CD14-positive monocyte (primary cell): ENCODE results near the gene EXPH5. TPM values are rescaled to one million over a fixed set of nuclear protein-coding genes. Genes with fewer than 3 reads are reported as not detected.

Experiments used
- DNase-seq, 3 donors: peaks; one replicate each; pipeline ENCODE4 v3.0.0-alpha.2; 2011 to 2022
- H2AFZ ChIP-seq: 2 replicates; pipeline ENCODE4 v1.6.0; 2012; ENCODE audit warnings: mild to moderate bottlenecking, low read depth, low read length, inconsistent platforms; ENCODE audit not compliant: insufficient read depth, poor library complexity, severe bottlenecking
- H3K27ac ChIP-seq, 2 donors: 1 replicate in 1 of 2; 2 replicates in 1 of 2; pipeline ENCODE4 v1.5.1; 2012 to 2013; ENCODE audit warnings: low read length in 2 of 2, control low read depth in 1 of 2, inconsistent platforms in 1 of 2, low read depth in 1 of 2, mild to moderate bottlenecking in 1 of 2
- H3K27me3 ChIP-seq, 2 donors: one replicate each; pipeline versions ENCODE4 v1.6.0 to v1.6.1; 2011 to 2013; ENCODE audit warnings: low read length in 2 of 2; ENCODE audit not compliant: control insufficient read depth in 2 of 2, insufficient read depth in 2 of 2
- H3K36me3 ChIP-seq, 2 donors: replicated peaks in 1 of 2; 1 replicate in 1 of 2; 2 replicates in 1 of 2; pipeline versions ENCODE4 v1.5.1 to v1.6.1; 2012 to 2013; ENCODE audit warnings: low read length in 2 of 2, control low read depth in 1 of 2, inconsistent platforms in 1 of 2, mild to moderate bottlenecking in 1 of 2; ENCODE audit not compliant: insufficient read depth in 2 of 2, control insufficient read depth in 1 of 2
- H3K4me1 ChIP-seq, 2 donors: 1 replicate in 1 of 2; 2 replicates in 1 of 2; pipeline versions ENCODE4 v1.5.1 to v1.6.1; 2012 to 2013; ENCODE audit warnings: low read length in 2 of 2, control low read depth in 1 of 2, inconsistent platforms in 1 of 2, mild to moderate bottlenecking in 1 of 2, moderate library complexity in 1 of 2; ENCODE audit not compliant: insufficient read depth in 2 of 2, control insufficient read depth in 1 of 2
- H3K4me2 ChIP-seq: replicated peaks from 2 replicates; pipeline ENCODE3; 2012; ENCODE audit warnings: low read length, moderate library complexity, mild to moderate bottlenecking; ENCODE audit not compliant: poor library complexity, severe bottlenecking; ENCODE audit errors: extremely low read depth
- H3K4me3 ChIP-seq, 3 experiments: fragments of 200-600 bp in 1 of 3; sonication (generic) in 1 of 3; replicated peaks in 1 of 3; 1 replicate in 2 of 3; 2 replicates in 1 of 3; pipeline ENCODE4 v1.5.1; 2011 to 2013; ENCODE audit warnings: low read length in 3 of 3, mild to moderate bottlenecking in 3 of 3, control low read depth in 2 of 3, low read depth in 2 of 3, inconsistent platforms in 1 of 3, moderate library complexity in 1 of 3
- H3K79me2 ChIP-seq: 2 replicates; pipeline ENCODE4 v1.6.0; 2012; ENCODE audit warnings: mild to moderate bottlenecking, control low read depth, inconsistent platforms, low read length, moderate library complexity; ENCODE audit not compliant: insufficient read depth
- H3K9ac ChIP-seq: 2 replicates; pipeline ENCODE4 v1.6.0; 2017; ENCODE audit warnings: low read length, mild to moderate bottlenecking; ENCODE audit not compliant: insufficient read depth, poor library complexity, severe bottlenecking
- H3K9me3 ChIP-seq, 2 donors: replicated peaks in 1 of 2; 1 replicate in 1 of 2; 2 replicates in 1 of 2; pipeline versions ENCODE4 v1.5.1 to v1.6.1; 2012 to 2013; ENCODE audit warnings: low read length in 2 of 2, control low read depth in 1 of 2; ENCODE audit not compliant: control insufficient read depth in 1 of 2, insufficient read depth in 1 of 2
- H4K20me1 ChIP-seq: 2 replicates; pipeline ENCODE4 v1.6.0; 2012; ENCODE audit warnings: mild to moderate bottlenecking, low read length, control low read depth, moderate library complexity; ENCODE audit not compliant: insufficient read depth
- H3K27ac Mint-ChIP-seq, 7 donors: one replicate each; pipeline ENCODE4 v1.8.0; 2020; ENCODE audit warnings: mild to moderate bottlenecking in 7 of 7, mixed read lengths in 7 of 7, moderate library complexity in 6 of 7, inconsistent platforms in 2 of 7
- H3K27me3 Mint-ChIP-seq, 3 donors: one replicate each; pipeline ENCODE4 v1.8.0; 2021 to 2022; ENCODE audit warnings: low read depth in 3 of 3, mild to moderate bottlenecking in 3 of 3, mixed read lengths in 3 of 3, moderate library complexity in 3 of 3, inconsistent platforms in 1 of 3
- H3K36me3 Mint-ChIP-seq, 2 donors: one replicate each; pipeline ENCODE4 v1.8.0; 2020; ENCODE audit warnings: mixed read lengths in 2 of 2, inconsistent platforms in 1 of 2, mild to moderate bottlenecking in 1 of 2
- H3K4me1 Mint-ChIP-seq: one replicate; pipeline ENCODE4 v1.8.0; 2020; ENCODE audit warnings: mild to moderate bottlenecking, mixed read lengths
- H3K4me3 Mint-ChIP-seq, 2 donors: one replicate each; pipeline ENCODE4 v1.8.0; 2020; ENCODE audit warnings: mild to moderate bottlenecking in 2 of 2, mixed read lengths in 2 of 2, moderate library complexity in 1 of 2
- H3K9me3 Mint-ChIP-seq, 7 donors: one replicate each; pipeline ENCODE4 v1.8.0; 2020 to 2022; ENCODE audit warnings: mixed read lengths in 7 of 7, mild to moderate bottlenecking in 6 of 7, moderate library complexity in 6 of 7, inconsistent platforms in 2 of 7
- CTCF ChIP-seq: fragments of 200-600 bp; IDR thresholded peaks from one replicate; pipeline ENCODE4 v1.8.0; 2022; ENCODE audit warnings: antibody characterized with exemption, mild to moderate bottlenecking
- WGBS: methylation state at CpG from one replicate; pipeline ENCODE4 v1.1.5; 2013; ENCODE audit warnings: missing lambda C conversion rate; ENCODE audit not compliant: insufficient coverage; 5-methylcytosine and 5-hydroxymethylcytosine counted together
- intact Hi-C, 2 donors: fragments of 100-400 bp; cut with micrococcal nuclease; formaldehyde crosslinking; loops; one replicate each; pipeline versions ENCODE4 v1.15.0 to v1.15.1; 2023
- polyA plus RNA-seq, 3 donors: library from polyadenylated mRNA; depleted of rRNA in 1 of 3; unstranded in 2 of 3; stranded (reverse) in 1 of 3; fragments of 300-500 nt in 2 of 3; fragments of >200 nt in 1 of 3; fragmentation: Illumina TruSeq in 2 of 3; gene quantifications; 1 replicate in 2 of 3; 2 replicates in 1 of 3; pipeline ENCODE4 v1.2.3, GENCODE V29; 2012 to 2021

Gene EXPH5
- polyA plus RNA-seq, 3 donors, result 0.05 to 0.17 TPM; not detected in 1

- Mint-ChIP-seq H3K27ac (no peak overlapping the region), H3K36me3 (peaks cover 0 to 3% of the 10 kb centered on the region in 2 donors), H3K9me3 (peaks cover 0 to 3% (median 3%) of the 10 kb centered on the region in 7 donors), H3K4me1 (peaks cover 2% of the 10 kb centered on the region), H3K27me3 (no peaks in the 10 kb centered on the region), H3K4me3 (no peak overlapping the region)
- H2AFZ ChIP-seq, result no peak overlapping the region
- no peak for DNase-seq
- H3K4me3 ChIP-seq, result no peak overlapping the region
- no peak overlapping the region for H3K4me2 ChIP-seq
- H4K20me1 ChIP-seq, result no peaks in the 10 kb centered on the region
- no peaks in the 10 kb centered on the region for H3K36me3 ChIP-seq
- H3K27ac ChIP-seq, result no peak overlapping the region
- no peak for TF ChIP-seq CTCF
- no peaks in the 10 kb centered on the region for H3K9me3 ChIP-seq
- no peak overlapping the region for H3K9ac ChIP-seq
- H3K27me3 ChIP-seq, result no peaks in the 10 kb centered on the region
- intact Hi-C loops, result no loop called here
- no peaks in the 10 kb centered on the region for H3K79me2 ChIP-seq
- H3K4me1 ChIP-seq, result no peaks in the 10 kb centered on the region
Observed at GRCh38 chr11:108580043-108580442, 13.5 kb downstream of the EXPH5 start.

- DNase-seq, result no peak
- H3K27ac Mint-ChIP-seq, result no peak overlapping the region
- Histone ChIP-seq H3K4me3 (no peak overlapping the region), H3K4me1 (no peaks in the 10 kb centered on the region), H3K79me2 (no peaks in the 10 kb centered on the region), H3K9ac (no peak overlapping the region), H3K4me2 (no peak overlapping the region), H4K20me1 (no peaks in the 10 kb centered on the region), H3K9me3 (no peaks in the 10 kb centered on the region), H3K36me3 (no peaks in the 10 kb centered on the region), H3K27me3 (no peaks in the 10 kb centered on the region), H2AFZ (no peak overlapping the region), H3K27ac (no peak overlapping the region)
- intact Hi-C loops, result no loop called here
- no CpG with 5 or more reads among the region's 1 CpG for WGBS
- H3K4me1 Mint-ChIP-seq, result peaks cover 1% of the 10 kb centered on the region
- H3K36me3 Mint-ChIP-seq, result peaks cover 0 to 3% of the 10 kb centered on the region in 2 donors
- TF ChIP-seq CTCF, result no peak
- no peaks in the 10 kb centered on the region for H3K27me3 Mint-ChIP-seq
- H3K9me3 Mint-ChIP-seq, result peaks cover 0 to 3% (median 3%) of the 10 kb centered on the region in 7 donors
- H3K4me3 Mint-ChIP-seq, result no peak overlapping the region
Observed at GRCh38 chr11:108576523-108576922, 17.0 kb downstream of the EXPH5 start.
